Stimulated activated CD8-positive, alpha-beta memory T cell treated with anti-CD3 and anti-CD28 coated beads, Interleukin-15, amount 100 ng/mL, for 4 hours (primary cell): Measurements from ENCODE around the gene NHLRC1.

Experiments
- DNase-seq, 2 donors: peaks; one replicate each; pipeline ENCODE4 v3.0.0-alpha.2; 2020; ENCODE audit warnings: low read depth in 2 of 2

NHLRC1 gene

DNA sequence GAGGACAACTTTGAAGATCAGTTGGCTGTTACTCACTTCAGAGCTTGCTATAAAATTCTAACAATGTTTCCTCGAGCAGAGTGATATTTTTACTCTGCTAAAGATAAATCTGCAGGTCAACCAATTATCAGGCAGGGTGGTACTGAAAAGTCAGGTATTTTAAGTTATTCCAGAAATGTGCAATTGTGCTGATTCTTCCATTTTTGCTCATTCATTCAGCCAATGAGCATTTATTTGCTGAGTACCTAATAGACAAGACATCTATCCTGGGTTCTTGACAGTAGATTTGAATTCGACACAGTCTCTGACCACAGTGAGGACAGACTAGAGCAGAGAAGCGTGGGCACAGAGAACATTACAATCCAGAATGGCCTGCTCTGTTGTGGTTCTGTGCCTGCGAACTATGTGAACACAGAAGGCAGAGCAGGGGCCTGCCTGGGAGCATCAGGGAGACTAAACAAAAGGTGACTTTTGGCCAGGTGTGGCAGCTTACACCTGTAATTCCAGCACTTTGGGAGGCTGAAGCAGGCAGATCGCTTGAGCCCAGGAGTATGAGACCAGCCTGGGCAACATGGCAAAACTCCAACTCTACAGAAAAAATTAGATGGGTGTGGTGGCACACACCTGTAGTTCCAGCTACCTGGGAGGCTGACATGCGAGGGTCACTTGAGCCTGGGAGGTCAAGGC is 17.6 kb upstream of the NHLRC1 start:
- DNase-seq: no peak

DNA sequence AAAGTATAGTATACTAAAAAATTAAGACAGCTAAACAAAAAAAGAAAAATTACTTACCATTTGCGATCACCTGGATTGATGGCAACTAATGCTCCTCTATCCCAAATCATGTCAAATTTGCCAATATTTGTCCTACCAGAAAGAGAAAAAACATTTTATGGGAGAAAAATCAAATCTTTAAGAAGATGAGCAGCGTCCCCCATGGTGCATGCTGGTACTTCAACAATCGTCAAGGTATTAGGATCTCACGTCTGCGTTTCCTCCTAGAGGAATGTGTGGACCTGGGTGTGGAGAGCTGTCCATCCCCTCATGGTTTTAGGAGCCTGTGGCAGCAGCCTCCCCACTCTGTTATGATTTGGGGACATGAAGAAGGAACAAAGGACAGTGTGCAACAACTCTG is 16.4 kb upstream of the NHLRC1 start:
- no peak for DNase-seq

DNA sequence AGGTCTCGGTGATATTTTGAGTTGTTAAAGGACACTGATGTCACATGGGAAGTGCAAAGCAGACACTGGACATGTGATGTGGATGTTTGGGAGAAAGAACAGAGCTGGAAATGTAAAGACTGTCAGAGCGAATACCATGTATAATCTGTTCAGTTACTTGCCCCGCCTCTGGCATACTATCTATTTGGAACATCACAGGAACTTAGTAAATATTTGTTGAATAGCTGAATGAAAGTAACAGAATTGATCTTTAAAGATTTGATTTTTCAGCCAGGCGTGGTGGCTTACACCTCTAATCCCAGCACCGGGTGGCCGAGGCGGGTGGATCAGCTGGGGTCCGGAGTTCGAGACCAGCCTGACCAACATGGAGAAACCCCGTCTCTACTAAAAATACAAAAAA is 13.8 kb upstream of the NHLRC1 start:
- no peak for DNase-seq

DNA sequence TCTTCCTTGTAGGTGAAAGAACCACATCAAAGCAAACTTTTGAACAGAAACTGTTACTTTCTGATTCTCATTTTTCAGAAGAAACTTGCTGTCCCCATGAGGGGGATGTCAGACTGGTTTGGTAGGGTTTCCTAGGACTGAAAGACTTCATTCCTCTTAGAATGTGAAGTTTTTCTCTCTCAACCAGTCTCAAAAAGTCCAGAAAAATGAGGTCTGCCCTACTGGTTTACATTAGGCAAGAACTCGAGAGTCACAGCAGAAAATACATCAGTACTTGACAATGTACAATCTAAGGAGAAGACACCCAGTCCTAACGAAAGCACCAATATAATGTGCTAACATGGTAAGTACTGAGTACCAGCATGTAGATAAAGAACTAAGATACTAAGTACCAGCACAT is 12.7 kb upstream of the NHLRC1 start:
- no peak for DNase-seq

DNA sequence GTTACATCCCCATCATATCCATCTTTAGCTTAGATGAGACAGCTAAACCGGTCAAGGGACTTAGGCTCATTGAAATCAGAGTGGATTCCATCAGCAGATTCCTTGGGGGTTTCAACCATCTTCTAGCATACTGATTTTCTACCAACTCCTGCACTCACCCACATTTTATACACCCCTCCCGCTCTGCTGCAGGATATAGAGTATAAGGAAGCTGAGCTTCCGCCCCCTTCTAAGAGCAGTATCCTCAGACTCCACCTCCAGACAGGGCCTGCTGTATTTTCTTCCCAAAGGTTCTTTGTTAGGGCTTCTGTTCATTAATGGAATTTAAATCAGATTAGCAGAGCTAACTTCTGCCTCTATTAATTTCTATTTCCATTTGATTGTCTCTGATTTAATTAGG is 9.9 kb upstream of the NHLRC1 start:
- DNase-seq: no peak

DNA sequence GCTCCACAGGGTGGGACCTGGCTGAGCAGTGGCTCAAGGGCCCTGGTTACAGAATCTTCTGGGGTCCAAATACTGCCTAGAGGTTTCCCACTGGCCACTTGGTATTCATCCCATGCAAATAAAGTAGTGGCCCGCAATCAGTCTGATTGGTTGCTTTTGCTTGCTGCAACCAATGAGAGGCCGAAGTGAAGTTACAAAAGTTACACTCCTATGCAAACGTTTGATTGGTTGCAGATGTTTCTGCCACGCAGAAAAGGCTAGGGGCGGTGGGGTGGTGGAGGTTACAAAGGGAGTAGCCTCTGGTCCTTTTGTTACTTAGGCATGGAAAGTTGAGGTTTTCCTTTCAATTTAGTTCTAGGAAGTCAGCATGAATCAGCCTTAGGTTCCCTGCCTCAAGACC is 3.6 kb upstream of the NHLRC1 start:
- no peak for DNase-seq

DNA sequence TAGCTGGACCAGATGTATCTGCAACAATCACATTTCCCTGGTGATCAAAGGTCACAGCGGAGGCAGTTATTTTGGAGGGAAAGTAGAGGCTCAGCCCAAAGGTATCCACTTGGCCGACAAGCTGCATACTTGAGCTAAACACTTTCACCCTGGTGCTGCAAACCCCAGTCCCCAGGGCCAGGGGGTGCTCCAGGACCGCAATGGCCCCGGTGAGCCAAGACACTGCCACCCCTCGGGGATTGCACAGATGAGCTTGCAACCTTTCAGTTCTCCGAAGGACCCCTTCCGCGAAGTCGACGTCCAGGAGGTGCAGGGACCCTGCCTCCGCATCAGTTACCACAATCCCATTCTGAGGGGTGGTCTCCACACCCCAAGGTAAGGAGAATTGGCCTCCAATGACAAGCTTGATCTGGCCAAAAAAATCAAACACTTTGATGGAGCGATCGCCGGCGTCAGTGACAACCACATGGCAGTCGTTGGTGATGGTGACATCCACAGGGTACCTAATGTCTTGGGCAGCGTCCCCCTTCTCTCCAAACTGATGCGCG is 823 bp downstream of the NHLRC1 start:
- no peak for DNase-seq

DNA sequence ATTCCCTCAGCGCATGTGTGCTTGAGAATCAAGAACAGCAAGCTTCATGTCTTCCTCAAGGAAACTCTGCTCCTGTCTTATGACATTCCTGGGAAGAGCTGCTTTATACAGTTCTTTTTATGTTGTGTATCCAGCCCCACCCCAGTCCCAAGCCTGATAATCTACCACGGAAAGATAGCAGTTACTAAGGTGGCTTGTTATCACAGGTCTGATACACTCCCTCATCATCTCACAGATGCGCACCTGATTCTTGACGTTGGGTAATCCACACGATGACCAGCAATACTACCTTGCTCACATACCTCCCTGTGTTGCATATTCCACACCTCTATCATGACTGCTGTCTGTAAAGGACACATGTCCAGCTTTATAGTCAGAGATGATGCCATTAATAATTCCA is 3.2 kb downstream of the NHLRC1 start:
- no peak for DNase-seq

DNA sequence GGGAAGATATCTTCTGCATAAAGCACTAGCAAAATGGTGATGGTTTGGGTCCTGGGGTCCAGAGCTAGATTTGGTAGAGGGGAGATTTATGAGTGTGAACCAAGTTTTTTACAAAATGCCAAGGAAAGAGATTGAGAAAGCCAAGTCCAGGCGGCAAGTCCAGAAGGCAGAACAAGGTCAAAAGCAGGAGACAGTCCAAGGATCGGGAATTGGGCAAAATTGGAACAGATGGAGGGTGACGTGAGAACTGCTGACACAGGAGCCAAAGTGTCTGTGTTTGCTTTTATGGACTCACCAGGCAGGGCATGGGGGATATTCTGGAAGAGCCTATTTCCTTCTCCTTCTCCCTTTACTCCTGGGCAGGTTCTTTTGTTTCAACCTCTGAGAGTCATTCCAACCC is 4.1 kb downstream of the NHLRC1 start:
- DNase-seq: no peak

DNA sequence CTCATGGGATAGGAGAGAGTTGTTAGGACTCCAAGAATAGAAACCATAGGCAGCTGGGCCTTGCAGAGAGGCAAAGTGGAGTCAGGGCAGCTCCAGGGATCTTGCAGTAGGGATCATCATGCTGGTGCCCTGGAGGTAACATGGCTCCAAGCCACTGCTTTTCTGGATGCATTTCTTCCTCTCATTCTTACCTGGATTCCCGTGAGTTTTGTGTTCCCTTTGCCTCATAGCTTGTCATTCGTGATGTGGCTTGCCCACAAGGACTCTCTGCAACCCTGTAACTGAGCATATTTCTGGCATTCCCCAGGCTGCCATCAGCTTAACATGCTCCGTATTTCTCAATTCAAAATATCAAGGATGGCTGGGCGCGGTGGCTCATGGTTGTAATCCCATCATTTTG is 5.3 kb downstream of the NHLRC1 start:
- DNase-seq: no peak

DNA sequence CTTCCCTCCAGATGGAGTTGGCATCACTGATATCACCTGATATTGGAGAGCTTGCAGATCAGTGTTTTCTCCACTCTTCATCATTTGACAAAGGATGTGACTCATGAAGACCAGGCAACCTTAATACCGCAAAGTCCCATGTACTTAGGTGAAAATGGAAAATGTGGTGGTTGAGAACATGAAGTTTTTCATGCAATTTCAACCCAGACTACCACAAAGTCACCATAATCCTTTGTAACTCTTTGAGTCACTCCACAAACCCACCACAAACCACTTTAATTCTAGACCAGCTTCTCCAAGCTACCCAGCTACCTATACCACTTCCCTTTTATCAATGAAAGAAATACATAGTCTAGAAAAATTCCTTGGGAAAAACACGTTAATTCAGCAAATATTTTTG is 7.1 kb downstream of the NHLRC1 start:
- DNase-seq: no peak

DNA sequence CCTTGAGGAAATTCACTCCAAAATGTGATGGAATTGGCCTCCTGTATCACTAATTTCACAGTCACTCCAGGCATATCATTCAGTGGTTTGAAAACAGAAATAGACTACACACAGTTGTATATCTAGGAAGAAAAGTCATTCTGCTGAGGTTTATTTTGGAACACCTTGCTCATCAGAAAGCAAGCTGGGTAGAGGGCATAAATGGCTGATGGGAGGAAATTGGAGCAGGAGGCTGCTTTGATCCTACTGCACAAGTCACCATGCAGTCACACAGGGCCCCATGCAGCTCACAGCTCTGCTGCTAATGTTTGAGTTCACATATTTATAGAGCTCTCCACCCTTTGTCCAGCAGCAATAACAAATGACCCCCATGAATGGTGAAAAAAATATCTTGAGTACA is 12.3 kb downstream of the NHLRC1 start:
- DNase-seq: no peak

DNA sequence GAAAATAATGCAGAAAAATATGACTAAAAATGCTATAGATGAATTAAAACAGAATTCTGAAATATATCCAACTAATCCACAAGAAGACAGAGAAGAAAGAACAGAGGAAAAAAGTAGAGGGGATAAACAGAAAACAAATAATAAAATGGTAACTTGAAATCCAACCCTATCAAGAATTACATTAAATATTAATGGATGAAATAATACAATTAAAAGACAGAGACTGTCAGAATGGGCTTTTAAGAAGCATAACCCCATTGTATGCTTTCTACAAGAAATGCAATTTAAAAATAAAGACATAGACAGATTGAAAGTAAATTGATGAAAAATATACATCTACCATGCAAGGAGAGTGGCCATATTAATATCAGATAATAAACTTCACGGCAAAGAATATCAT is 15.4 kb downstream of the NHLRC1 start:
- DNase-seq: no peak

DNA sequence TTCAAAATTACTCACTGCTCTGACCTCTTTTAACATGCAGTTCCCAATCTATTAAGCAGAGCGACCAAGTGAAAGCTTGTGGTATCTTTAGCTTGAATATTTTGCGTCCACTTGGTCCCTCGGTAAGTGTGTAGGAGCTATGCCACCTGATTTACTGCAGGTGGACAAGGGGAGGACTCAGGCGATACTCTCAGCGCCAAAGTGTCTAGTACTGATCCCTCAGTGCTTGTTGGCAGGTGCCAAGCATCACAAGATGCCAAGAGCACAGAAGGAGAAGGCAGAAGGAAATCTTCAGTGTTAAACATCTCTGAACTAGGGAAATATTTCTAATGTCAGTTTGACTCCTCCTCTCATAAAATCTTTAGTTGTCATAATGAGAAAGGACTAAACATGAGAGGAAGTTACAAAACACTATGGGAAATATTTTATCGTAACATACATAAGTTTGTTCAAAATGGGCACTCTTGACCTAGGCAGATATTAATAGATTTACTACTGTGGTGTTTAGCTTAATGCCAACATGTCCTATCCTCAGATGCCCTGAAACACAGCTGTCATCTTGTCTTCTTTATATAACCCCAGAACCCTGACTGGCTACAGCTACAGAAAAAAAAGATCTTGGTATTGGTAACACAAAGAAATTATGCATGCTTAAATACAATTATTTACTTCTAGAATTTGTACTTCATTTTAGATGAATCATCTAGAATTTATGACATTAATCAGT is 19.5 kb downstream of the NHLRC1 start:
- DNase-seq: no peak

DNA sequence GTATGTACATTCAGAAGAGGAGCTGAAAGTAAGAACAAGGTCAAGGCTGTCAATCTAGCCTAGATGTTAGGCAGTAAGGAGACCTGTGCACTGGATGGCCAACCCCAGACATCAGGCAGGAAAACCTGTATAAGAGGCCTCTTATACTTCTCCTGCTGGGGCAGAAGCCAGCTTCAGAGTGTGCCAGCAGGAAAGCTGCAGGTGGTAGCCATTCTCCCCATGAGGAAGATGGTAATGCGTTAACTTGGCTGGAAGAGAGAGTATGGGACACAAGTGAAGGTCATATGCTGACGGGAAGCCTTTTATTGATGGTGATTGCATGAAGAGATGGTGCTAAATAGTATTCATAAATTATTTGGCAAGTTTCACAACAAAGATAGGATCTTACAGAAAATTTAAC is 20.6 kb downstream of the NHLRC1 start:
- no peak for DNase-seq

DNA sequence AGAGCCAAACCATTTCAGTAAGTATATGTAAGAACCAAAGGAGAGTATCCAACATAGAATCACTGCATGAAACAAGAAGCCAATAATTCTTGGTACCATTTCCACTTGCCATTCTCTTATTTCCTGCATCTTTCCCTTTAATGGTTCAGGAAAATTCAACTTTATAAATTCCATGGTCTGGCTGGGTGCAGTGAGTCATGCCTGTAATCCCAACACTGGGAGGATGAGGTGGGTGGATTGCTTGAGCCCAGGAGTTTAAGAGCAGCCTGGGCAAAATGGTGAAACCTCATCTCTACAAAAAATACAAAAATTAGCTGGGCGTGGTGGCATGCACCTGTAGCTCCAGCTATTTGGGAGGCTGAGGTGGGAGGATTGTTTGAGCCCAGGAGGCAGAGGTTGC is 21.2 kb downstream of the NHLRC1 start:
- no peak for DNase-seq

DNA sequence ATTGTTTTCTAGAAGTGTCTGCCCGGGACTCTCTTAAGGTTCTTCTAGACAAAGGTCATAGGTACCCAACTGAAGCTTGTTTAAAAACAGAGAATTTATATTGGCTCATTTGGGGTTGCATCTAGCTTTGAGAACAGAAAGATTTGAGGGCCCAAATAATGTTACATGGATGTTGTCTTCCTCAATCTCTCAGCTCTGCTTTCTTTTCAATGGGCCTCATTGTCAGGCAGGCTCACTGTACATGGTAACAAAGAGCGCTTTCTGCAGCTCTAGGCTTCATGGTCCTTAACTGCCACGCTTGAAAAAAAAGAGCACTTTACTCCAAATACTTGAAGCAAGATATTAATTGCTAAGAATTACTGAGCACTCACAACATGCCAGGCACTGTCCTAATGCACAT is 22.2 kb downstream of the NHLRC1 start:
- DNase-seq: no peak

DNA sequence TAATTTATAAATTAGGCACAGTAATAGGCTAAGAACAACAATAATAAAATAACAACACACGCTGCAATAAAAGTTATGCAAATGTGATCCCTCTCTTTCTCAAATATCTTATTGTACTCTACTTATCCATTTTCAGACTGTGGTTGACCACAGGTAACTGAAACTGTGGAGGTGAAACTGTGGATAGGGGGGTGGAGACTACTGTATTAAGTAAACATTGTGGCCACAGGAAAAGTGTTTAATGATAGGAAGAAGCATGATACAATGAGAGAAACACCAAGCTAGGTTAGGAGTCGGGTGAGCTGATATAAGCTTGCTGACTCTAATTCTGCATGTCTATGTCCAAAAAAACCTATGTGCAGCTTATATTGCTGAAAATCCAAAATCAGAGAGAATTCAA is 23.0 kb downstream of the NHLRC1 start:
- DNase-seq: no peak

DNA sequence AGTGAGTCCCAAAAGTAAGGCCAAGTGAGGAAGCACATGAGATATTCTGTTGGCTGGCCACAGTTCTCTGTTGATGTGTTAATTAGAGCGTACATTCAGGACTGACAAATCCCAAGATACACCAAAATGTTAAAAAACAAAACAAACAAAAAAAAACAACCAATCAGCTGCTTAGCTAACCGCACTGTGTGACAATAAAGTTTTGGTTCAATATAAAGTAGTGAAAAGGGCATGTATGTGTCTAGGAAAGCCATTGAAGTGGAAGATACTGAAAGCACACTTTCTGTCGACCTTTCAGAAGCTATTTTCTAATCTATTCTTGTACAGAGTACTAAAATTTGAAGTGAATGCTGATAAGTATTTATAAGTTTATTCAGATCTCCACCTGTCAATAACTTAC is 26.1 kb downstream of the NHLRC1 start:
- DNase-seq: no peak

DNA sequence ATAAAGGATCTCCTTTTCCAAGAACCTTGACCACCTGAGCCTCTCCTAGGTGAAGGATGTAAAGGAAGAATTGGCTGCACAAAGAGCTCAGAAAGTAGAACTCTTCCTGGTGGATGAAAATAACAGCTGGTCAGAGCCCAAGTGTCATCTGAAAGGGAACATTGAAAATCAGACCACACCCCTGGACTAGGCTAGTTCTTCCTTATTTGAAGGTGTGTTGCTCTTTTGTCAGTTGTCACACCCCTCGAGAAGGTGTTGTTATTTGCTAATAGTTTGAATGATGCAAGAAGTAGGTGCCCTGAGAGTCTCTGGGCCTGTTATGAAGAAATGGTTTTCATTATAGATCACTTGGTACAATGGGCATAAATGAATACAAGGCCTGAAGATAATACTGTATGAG is 31.1 kb downstream of the NHLRC1 start:
- DNase-seq: no peak

DNA sequence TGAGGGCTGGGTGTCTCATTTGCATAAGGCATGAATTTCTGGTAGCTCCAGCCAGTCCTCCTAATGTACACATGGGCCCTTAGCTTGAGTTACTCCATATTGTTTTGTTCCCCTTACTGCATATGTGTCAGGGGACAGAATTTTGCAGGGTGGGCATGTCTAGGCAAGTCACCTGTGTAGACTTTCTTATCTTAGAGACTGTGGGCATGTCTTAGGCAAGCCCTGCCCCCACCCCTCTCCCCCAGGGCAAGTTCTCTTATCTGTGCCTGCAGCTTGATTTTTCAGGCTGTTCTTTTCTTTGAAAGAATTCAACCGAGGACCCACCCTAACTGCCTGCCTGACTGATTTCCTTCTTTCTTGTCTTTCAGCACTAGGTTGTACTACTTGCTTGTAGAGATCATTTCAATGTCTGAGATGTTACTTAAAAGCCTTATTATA is 32.1 kb downstream of the NHLRC1 start:
- DNase-seq: no peak

DNA sequence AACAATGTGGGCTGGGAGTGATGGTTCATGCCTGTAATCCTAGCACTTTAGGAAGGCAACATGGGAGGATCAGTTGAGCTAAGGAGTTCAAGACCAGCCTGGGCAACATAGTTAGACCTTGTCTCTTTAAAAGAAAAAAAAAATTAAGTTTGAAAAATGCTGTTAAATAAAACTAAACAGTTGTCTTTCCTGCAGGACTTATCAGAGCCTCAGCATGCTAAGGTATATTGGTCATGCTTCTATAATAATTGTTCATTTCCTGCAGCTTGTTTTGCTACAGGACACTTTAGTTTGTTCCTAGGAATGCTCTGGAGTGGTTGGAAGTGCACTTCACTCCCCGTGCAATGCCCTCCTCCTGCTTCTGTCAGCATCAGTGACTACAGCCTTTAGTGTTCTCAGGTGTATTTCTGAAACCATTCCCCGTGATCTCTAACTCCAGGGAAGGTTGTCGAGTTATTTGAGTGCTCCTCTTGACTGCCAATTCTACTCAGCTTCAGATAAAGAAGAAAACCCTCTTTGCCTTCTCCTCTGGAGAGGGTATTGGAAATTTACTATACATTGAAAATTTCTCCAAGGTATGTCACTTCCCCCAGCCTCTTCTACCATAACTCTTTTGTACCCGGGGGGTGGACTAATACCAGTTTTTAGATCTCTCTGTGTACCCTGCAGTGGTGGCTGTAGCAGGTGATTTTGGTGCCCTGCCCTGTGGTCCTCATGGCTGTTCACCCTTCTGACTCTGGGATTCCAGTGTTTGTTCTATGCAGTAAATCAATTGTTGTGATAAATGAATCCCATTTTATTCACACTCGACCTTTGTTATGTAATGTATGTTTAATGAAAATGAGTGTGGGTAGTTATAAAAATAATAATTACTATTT is 33.8 kb downstream of the NHLRC1 start:
- no peak for DNase-seq
